Measurements from ENCODE around the gene LPCAT1.
"Not testable (repeated sequence)": the region's sequence is repeated elsewhere in the genome, so short reads cannot be mapped to it uniquely, and the experiment has no call there.

Gene LPCAT1

GRCh38 chr5:1523793-1524480 is at the start of gene LPCAT1:
Gene LPCAT1 (minus strand): TSS chr5:1523960. CDS start chr5:1523844, 116 bp downstream.
- DNase-seq = peak; percentile 81

- DNase-seq = not testable (repeated sequence)
Measured at GRCh38 chr5:1571875-1572274, 48.1 kb upstream of the LPCAT1 start.

- DNase-seq = no peak
Measured at GRCh38 chr5:1570975-1571374, 47.2 kb upstream of the LPCAT1 start.

- DNase-seq = no peak
Measured at GRCh38 chr5:1568201-1568979, 44.6 kb upstream of the LPCAT1 start.

GRCh38 chr5:1567527-1568200 is 43.9 kb upstream of the LPCAT1 start:
- DNase-seq = not testable (repeated sequence)

- DNase-seq = no peak
Measured at GRCh38 chr5:1565737-1566734, 42.3 kb upstream of the LPCAT1 start.

GRCh38 chr5:1564824-1565736 is 41.3 kb upstream of the LPCAT1 start:
- no peak for DNase-seq

- no peak for DNase-seq
Measured at GRCh38 chr5:1564182-1564748, 40.5 kb upstream of the LPCAT1 start.

GRCh38 chr5:1563617-1564181 is 39.9 kb upstream of the LPCAT1 start:
- DNase-seq = no peak

- DNase-seq = no peak
Measured at GRCh38 chr5:1563051-1563461, 39.3 kb upstream of the LPCAT1 start.

- no peak for DNase-seq
Measured at GRCh38 chr5:1562599-1562998, 38.8 kb upstream of the LPCAT1 start.

GRCh38 chr5:1561402-1561929 is 37.7 kb upstream of the LPCAT1 start:
- no peak for DNase-seq

GRCh38 chr5:1560499-1560898 is 36.7 kb upstream of the LPCAT1 start:
- DNase-seq = not testable (repeated sequence)

- no peak for DNase-seq
Measured at GRCh38 chr5:1558944-1559343, 35.2 kb upstream of the LPCAT1 start.

- DNase-seq = no peak
Measured at GRCh38 chr5:1557114-1557873, 33.5 kb upstream of the LPCAT1 start.

GRCh38 chr5:1555808-1556731 is 32.3 kb upstream of the LPCAT1 start:
- DNase-seq = no peak

- DNase-seq = no peak
Measured at GRCh38 chr5:1555011-1555807, 31.4 kb upstream of the LPCAT1 start.

All from NCI-H1436 (cell line).